HG03571 (cell line): ENCODE measurements around the gene FOXP1.

Source experiments
- ATAC-seq: cut with Tn5 transposase; IDR thresholded peaks from one replicate; pipeline ENCODE4 v1.9.1; 2021; ENCODE audit not compliant: unreplicated experiment

Gene FOXP1

DNA sequence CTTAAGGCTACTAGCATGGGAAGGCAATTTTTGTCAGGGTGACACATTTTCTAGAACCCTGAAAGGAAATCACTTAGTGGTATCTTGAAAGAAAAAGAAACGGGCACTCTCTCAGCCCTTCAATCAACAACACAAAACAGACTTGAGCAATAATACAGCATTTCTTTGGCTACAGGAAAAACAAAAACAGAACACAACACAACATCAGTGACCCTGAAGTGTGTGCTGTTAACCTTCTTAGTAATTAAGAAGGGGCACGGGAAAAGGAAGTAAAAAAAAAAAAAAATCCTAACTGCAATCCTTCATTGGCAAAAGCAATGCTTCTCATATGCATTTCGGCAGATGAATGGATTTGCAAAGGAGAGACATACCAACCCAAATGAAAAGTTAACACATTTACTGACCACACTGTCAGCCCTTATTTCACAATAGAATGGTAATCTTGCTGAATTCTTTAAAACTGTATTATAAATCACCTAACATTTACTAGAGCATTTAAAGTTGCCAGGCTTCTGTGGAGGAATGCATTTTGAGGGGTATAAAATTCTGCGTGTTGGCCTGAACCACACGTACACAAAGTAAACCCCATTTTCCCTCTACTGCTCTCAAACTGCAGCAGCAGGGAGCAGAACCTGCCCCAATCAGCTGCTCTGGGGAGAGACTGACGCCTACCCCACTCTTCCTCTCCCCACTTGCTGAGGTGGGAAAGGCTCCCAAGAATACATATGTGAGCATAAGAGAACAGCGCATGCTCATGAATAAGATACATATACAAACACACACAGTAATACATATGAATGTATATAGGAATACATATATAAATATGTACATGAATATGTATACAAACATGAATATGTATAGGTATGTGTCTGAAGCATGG, 198.5 kb downstream of the FOXP1 start:
- ATAC-seq = no peak

- ATAC-seq = no peak
Observed at GRCh38 chr3:71384388-71384787, 199.1 kb downstream of the FOXP1 start.

- ATAC-seq = no peak
Observed at GRCh38 chr3:71380096-71380495, 203.4 kb downstream of the FOXP1 start.

- no peak for ATAC-seq
Observed at GRCh38 chr3:71378509-71378908, 205.0 kb downstream of the FOXP1 start.

DNA sequence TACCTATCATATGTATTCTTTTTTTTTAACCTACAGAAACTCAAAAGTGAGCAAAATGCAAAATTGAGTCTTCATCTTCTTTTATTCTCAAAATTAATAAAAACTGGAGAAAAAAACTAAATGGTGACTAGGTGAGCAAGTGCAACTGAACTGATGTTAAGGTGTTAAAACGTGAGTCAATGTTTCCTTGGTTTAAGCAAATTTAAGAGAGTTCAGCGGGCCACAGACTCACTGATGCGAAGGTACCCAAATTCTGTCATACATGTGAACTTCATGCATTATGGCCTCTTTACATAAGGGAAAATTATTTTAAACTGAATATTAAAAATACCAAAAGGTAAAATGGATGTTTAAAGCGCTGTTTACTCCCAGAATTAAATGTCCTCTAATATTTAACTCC, 206.6 kb downstream of the FOXP1 start:
- ATAC-seq = no peak

- no peak for ATAC-seq
Observed at GRCh38 chr3:71376503-71376902, 207.0 kb downstream of the FOXP1 start.

GRCh38 chr3:71374582-71374981, 208.9 kb downstream of the FOXP1 start:
- no peak for ATAC-seq

DNA sequence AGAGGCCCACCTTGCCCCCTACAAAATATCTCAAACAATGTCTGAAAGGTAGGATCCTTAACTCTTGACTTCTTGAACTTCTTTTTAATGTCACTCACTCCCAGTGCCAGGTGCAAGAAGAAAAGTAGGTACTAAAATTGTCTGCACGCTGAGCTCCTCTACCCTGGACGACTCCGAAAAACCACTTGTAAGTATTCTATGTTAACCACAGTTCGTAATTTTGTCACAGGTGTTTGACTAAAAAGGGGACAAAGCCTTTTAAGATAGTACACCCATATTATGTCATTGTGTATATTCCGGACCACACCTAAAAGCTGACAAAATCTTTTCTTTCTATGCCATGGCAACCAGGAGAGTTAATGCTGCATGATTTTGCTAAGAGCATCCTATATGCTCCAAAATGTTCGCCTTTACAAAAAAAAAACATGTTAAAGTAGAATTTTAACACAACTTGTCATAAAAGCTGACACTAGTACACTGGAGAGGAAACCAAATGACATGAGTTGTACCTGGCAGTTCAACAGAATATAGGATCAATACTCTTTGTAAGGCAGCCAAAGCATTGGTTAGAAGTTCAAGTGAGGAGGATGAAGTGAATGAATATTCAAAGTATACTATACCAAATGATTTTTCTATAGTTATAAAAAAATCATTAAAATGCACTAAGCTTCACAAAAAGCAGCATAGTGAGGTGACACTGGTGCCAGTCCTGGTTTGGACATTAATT, 210.5 kb downstream of the FOXP1 start:
- no peak for ATAC-seq

- no peak for ATAC-seq
Observed at GRCh38 chr3:71372241-71372768, 211.2 kb downstream of the FOXP1 start.

DNA sequence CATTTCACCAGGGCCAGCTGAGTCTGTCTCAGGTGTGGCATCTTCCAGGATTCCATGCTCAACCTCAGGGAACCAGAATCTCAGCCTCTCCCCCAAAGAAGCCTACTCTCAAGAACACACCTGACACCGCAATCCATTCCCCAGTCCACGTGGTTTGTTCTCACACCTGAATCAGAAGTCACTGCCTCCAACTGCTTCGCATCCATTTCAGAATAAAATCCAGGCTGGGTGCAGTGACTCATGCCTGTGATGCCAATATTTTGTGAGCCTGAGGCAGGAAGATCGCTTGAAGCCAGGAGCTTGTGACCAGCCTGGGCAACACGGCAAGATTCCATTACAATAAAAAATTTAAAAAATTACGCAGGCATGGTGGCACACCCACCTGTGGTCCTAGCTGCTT, 212.2 kb downstream of the FOXP1 start:
- no peak for ATAC-seq

DNA sequence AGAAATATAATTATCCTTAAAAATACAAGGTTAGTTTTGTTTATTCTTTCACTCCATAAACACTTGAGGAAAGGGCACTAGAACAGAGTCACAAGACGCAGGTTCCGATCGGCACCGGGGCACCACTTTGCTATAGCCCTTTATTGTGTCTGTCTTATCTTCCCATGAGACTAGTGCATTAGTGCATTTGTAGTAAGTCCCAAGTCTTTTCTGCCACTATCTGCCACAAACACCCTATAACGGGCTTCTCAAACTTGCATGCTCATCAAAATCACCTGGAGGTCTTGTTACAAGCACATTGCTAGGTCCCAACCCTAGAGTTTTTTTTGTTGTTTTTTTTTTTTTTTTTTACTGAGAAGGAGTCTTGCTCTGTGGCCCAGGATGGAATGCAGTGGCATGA, 213.1 kb downstream of the FOXP1 start:
- ATAC-seq = no peak

DNA sequence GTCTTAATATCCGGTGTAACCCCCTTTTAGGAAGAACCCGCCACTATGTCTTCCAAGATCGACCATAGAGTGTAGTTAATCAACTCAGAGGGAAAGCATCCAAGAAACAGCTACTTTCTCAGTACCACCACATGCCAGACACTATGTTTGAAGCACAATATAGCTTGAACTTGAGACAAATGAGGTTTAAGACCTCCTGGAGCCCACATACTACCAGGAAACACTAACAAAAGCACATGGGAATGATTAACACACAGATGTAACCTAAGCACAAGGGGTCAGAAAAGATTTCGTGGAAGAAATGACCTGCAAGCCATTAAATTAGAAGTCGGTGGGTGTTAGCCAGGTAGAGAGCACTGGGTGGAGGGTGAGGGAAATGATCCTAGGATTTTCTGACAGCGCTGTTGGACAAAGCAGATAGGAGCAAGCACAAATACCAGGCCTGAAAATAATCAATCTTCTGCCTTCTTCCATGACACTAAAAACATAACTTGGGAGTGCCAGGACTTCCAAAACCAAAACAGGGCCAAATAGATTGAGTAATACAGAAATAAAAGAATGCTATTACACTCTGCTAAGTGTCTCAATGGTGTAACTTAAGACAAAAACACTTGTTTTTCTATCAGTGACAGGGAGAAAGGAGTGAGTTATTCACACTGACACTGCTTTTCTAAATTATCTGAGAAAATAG, 213.7 kb downstream of the FOXP1 start:
- ATAC-seq = no peak

- ATAC-seq = no peak
Observed at GRCh38 chr3:71366988-71367604, 216.4 kb downstream of the FOXP1 start.

GRCh38 chr3:71361334-71361890, 222.1 kb downstream of the FOXP1 start:
- no peak for ATAC-seq

- ATAC-seq = peak; percentile 75
Observed at GRCh38 chr3:71360764-71361163, 222.8 kb downstream of the FOXP1 start.

GRCh38 chr3:71360180-71360579, 223.3 kb downstream of the FOXP1 start:
- peak; percentile 28 for ATAC-seq

DNA sequence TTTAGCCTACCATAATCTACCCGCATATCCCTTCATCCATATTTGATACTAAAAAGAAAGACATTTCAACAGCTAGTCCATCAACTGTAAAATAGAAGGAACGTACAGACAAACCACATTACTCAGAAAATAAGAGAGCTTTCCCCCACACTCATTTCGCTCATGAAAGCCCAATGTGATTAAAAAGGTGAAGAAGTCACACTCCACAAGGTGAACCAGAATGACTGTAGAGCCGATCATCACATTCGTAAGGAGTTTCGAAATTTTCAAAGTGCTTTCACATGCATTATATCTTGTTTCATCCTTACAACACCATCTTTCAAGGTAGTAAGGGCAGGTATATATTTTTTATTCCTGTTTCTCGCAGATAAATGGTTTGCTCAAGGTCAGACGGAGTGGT, 225.3 kb downstream of the FOXP1 start:
- no peak for ATAC-seq

GRCh38 chr3:71356265-71356664, 227.3 kb downstream of the FOXP1 start:
- ATAC-seq = no peak

DNA sequence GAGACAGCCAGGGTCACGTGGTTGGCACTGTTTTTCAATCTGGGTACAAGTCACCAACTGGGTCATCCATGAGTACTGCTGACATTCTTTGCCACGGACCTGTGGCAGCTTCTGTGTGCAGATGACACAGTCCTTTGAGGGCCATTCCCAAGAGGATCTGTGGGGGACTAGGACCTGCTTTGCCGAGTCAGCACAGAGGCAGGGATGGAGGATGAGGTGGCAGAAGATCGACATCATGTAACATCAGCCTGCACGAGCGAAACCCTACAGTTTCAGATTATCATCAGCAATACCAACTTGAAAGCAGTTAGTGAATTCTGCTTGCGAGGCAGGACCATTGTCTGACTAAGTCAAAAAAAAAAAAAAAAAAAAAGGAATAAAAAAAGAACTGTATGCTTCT, 227.7 kb downstream of the FOXP1 start:
- ATAC-seq = no peak

DNA sequence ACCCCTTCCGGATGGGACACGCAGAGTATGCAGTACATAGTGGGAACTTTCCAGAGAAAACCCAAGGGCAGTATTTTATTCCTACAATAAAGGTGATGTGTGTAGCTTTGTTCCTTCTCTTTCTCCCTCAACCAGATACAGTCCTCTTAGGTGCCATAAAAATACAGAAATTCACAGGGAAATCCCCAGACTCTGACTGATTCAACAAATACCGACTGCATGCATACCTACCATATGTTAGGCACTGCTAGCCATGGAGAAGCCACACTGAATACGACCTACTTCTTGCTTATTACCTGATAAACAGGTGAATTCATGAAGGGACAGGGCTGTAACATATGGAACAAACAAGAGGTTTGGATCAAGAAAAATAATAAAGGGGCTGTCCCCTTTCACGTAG, 228.5 kb downstream of the FOXP1 start:
- ATAC-seq = no peak
